Stimulated activated CD8-positive, alpha-beta memory T cell treated with anti-CD3 and anti-CD28 coated beads, Interleukin-7, amount 100 ng/mL, for 24 hours (primary cell): ENCODE data around the gene RERE.

ENCODE experiments used
- DNase-seq: peaks from one replicate; pipeline ENCODE4 v3.0.0-alpha.2; 2020; ENCODE audit warnings: low read depth

RERE gene

DNA sequence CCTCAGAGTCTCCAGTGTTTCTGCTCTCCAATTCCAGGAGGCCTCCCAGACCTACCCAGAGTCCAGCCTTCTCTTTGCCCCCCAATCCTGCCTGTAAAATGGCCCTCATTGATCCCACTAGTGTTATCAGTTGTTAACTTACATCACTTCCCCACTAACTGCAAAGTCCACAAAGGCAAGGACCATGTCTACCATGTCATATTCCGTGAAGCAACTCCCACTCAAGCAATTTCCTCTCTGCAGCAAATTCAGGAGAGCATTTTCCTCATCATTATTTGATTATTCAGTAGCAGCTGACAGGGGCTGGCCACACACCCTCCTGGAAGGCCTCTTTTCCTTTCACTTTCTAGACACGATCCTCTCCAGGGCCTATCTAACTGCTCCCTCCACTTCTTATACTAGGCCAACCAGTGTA is 153.5 kb downstream of the RERE start:
- no peak for DNase-seq

GRCh38 chr1:8663090-8663802 is 154.2 kb downstream of the RERE start:
- no peak for DNase-seq

DNA sequence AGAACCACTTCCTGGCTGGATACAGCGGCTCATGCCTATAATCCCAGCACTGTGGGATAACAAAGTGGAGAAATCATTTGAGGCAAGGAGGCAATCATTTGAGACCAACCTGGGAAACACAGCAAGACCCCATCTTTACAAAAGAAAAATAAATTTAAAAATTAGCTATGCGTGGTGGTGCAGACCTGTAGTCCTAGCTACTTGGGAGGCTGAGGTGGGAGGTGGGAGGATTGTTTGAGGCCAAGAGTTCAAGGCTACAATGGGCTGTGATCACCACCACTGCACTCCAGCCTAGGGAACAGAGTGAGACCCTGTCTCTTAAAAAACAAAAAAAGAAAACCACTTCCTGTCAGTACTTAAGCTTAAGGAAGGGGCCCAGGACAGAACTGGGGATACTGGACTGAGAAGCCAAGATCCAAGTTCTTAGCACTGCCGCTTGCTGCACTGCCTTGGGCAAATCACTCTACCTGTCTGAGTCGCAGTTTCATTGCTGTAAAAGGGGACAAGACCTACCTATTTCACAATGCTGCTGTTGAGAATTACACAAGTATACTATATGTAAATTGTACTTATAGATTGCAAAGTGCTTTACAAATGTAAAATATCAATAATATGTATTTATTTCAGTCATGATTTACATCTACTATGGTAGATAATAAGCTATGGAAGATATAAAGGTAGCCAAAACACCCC is 154.9 kb downstream of the RERE start:
- DNase-seq = no peak

DNA sequence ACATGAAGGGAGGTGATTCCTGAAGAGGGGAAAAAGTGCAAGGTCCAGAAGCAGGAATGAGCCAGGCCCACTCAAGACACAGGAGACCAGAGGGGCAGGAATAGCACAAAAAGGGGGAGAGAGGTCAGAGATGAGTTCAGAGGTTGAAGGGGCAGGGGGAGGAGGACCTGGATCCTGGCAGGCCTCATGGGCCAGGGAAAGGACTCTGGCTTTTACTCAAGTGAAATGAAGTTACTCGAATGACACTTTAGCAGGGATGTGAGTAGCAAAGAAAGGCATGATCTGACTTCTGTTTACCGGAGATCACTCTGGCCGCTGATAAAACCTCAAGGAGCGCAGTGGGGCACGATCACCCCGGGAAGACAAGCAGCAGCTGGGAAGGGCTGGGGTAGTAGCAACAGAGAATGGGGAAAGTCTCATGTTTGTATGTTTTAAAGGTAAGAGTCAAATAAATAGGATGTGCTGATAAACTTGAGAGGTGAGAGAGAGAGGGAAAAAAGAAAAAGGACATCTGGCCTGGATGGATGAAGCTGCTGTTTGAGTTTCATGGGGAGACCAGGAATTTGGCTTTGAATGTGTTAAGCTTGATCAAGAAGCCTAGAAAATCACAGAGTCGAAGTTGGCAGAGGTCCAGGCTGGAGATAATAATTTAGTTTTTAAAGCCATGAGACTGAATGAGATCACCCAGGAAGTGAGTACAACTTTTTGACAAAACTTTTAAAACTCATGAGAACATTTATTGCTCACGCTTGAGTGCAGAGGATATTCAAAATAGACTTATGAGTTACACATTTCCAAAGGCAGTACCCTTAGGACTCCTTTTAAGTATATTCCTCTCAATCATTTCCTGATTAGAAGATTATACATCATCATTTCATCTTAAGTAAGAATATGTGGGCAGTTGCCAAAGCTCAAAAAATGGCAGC is 156.0 kb downstream of the RERE start:
- no peak for DNase-seq

DNA sequence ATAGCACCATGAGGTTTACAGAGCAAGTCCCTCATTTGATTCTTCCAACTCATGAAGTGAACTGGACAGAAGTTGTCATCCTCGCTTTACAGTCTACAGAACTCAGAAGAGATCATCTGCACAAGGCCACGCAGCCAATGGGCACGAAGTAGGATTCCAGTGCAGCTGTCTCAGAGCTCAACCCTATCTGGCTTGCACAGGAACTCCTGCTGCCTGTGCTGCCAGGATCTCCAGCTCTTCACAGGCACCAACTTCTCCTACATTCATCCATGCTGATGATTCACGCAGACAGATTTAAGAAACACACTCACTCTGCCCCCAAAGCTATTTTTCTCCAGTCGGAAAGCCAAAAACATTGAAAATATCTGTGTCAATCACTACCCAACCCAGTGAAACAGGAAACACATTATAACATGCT is 157.0 kb downstream of the RERE start:
- no peak for DNase-seq

- DNase-seq = no peak
Observed at GRCh38 chr1:8659593-8659992, 157.8 kb downstream of the RERE start.

DNA sequence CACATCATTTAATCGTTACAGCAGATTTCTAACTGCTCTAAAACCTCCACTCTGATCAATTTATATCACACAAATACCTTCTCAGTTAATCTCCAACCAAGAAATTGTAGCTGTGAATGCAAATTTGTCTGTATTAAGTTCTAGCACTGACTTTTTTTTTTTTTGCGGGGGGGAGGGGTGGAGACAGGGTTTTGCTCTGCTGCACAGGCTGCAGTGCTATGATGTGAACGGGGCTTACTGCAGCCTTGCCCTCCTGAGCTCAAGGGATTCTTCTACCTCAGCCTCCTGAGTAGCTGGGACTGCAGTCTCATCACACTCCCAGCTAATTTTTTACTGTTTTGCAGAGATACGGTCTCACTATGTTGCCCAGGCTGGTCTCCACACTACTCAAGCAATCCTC is 163.6 kb downstream of the RERE start:
- DNase-seq = no peak

DNA sequence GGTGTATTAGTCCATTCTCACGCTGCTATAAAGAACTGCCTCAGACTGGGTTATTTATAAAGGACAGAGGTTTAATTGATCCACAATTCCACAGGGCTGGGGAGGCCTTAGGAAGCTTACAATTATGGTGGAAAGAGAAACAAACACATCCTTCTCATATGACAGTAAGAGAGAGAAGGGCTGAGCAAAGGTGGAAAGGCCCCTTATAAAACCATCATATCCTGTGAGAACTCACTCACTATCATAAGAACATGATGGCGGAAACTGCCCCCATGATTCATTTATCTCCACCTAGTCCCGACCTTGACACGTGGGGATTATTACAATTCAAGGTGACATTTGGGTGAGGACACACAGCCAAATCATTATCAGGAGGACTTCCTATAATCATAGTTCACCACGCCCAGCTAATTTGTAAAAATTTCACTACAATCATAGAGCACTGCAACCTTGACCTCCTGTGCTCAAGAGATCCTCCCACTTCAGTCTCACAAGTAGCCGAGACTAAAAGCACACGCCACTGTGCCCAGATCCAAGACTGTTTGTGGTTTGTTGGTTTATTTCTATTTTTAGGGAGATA is 164.9 kb downstream of the RERE start:
- no peak for DNase-seq

DNA sequence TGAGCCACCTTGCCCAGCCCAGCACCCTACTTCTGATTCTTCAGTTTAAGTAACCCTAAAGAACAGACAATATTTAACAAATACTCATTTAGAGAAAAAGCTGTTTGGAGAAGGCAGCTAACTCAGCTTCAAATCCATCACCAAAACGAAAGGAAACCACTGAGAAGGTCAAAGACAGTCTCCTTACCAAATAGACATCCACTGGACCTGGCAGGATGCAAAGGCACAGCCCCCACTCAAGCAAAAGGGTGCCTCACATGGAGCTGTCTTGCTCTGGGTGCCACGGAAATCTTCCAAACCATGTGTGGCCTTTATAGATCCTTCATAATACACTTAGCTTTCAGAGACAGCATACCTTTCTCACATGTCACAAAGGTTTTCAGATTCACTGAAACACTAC is 165.5 kb downstream of the RERE start:
- no peak for DNase-seq

DNA sequence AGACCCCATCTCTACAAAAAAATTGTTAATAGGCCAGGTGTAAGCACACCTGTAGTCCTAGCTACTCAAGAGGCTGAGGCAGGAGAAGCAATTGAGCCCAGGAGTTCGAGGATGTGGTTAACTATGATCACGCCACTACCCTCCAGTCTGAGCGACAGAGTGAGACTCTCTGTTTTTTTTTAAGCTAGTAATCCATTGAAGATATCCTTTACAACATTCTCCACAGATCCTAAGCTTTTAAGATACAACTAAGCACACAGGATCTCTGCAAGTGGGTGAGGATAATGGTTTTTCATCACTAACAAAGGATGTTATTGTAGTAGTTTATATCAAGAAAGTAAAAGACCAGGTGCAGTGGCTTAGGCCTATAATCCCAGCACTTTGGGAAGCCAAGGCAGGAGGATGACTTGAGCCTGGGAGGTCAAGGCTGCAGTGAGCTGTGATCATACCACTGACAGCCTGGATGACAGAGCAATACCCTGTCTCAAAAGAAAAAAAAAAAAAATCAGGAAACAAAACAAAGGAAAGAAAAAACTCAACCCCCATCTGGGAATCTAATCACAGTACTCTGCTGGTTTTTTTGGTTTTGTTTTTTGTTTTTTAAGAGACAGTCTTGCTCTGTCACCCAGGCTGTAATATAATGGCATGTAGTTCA is 166.1 kb downstream of the RERE start:
- no peak for DNase-seq

DNA sequence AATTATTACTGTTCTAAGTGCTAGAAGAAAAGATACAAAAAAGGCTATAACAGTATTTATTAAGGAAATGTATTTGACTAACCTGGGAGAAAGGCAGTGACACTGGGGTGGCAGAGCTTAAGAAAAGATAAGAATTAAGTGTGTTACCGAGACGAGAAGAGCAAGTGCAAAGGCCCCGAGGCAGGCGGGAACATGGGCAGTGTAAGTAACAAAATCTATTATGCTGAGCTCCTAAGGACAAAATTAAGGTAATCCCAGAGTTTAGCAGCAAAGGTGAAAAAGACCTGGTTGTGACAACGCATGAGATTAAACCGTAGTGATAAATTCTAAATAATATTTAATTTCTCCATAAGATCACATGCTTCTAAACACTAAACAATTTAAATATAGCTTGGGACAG is 167.6 kb downstream of the RERE start:
- no peak for DNase-seq

GRCh38 chr1:8649027-8649426 is 168.4 kb downstream of the RERE start:
- no peak for DNase-seq

- no peak for DNase-seq
Observed at GRCh38 chr1:8646996-8647395, 170.4 kb downstream of the RERE start.

GRCh38 chr1:8646189-8646588 is 171.3 kb downstream of the RERE start:
- no peak for DNase-seq

GRCh38 chr1:8643542-8644536 is 173.6 kb downstream of the RERE start:
- no peak for DNase-seq

GRCh38 chr1:8642114-8642513 is 175.3 kb downstream of the RERE start:
- no peak for DNase-seq

GRCh38 chr1:8641377-8641997 is 176.0 kb downstream of the RERE start:
- DNase-seq = no peak

- DNase-seq = no peak
Observed at GRCh38 chr1:8640950-8641349, 176.5 kb downstream of the RERE start.

DNA sequence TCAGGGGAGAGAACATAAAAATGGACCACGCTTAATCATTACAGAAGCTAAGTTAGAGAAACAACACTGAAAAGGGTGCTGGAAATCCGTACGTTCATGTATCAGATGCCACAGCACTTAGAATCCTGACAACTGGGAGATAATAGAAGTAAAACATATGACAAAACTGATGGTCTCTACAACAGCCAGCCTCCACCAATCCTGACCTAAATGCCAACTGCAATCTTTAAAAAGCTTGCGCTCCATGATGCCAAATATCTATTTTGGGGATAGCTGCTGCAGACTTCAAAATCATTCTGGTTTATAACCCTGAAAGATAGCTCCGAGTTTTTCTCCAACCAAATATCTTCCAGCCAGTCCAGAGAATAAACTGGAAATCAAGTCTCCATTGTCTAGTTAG is 178.3 kb downstream of the RERE start:
- DNase-seq = no peak
